ENCODE measurements around the gene TMEM221. TPM values are rescaled to one million over a fixed set of nuclear protein-coding genes. Genes with fewer than 3 reads are reported as not detected.

The TMEM221 gene
- total and polyA plus RNA-seq, 7 experiments from 2014 or later: not detected

GRCh38 chr19:17490411-17490810 is 41.9 kb upstream of the TMEM221 start:
- Mint-ChIP-seq H3K9me3 (no peaks in the 10 kb centered on the region), H3K27ac (peak overlapping the region; percentile 58 to 90 (median 85)), H3K36me3 (peaks cover 0 to 3% (median 0%) of the 10 kb centered on the region in 5 donors), H3K4me3 (peak overlapping the region in 7 of 10 donors; percentile 6 to 48 (median 25)), H3K4me1 (peaks cover 15 to 42% (median 38%) of the 10 kb centered on the region in 7 donors), H3K27me3 (no peaks in the 10 kb centered on the region)
- ChIA-PET CTCF (interaction anchor here (1.0 kb wide), 1 partner anchor 59 kb away, joined by 6 read pairs; no protein-coding TSS in a partner anchor), POLR2A (no interaction called here)
- peak in 7 of 9 donors; percentile 50 to 71 (median 60) for DNase-seq
- Histone ChIP-seq H3K4me1 (ENCODE audit: control insufficient read depth in 2 of 2, insufficient read depth in 2 of 2, low read length in 2 of 2) (peaks cover 26 to 39% of the 10 kb centered on the region in 2 donors), H3K27me3 (ENCODE audit: control insufficient read depth in 2 of 2, insufficient read depth in 2 of 2, low read length in 2 of 2) (no peaks in the 10 kb centered on the region), H3K27ac (ENCODE audit: low read depth, low read length) (peak overlapping the region; percentile 6), H3K36me3 (ENCODE audit: control insufficient read depth in 2 of 3, insufficient read depth in 3 of 3, low read length in 3 of 3) (no peaks in the 10 kb centered on the region), H3K9me3 (ENCODE audit: control insufficient read depth in 2 of 3, low read length in 3 of 3) (no peaks in the 10 kb centered on the region), H3K4me3 (ENCODE audit: low read length) (no peak overlapping the region)
- peak; percentile 65 for ATAC-seq
- intact Hi-C loops (cut with micrococcal nuclease): no loop called here

- Mint-ChIP-seq H3K4me3 (peak overlapping the region in 9 of 10 donors; percentile 6 to 81 (median 50)), H3K4me1 (peaks cover 15 to 44% (median 38%) of the 10 kb centered on the region in 7 donors), H3K27ac (peak overlapping the region; percentile 44 to 96 (median 85)), H3K36me3 (peaks cover 0 to 3% (median 0%) of the 10 kb centered on the region in 5 donors), H3K9me3 (no peaks in the 10 kb centered on the region), H3K27me3 (no peaks in the 10 kb centered on the region)
- Histone ChIP-seq H3K4me3 (ENCODE audit: low read length) (no peak overlapping the region), H3K27ac (ENCODE audit: low read depth, low read length) (peak overlapping the region; percentile 66), H3K27me3 (ENCODE audit: control insufficient read depth in 2 of 2, insufficient read depth in 2 of 2, low read length in 2 of 2) (no peaks in the 10 kb centered on the region), H3K9me3 (ENCODE audit: control insufficient read depth in 2 of 3, low read length in 3 of 3) (no peaks in the 10 kb centered on the region), H3K4me1 (ENCODE audit: control insufficient read depth in 2 of 2, insufficient read depth in 2 of 2, low read length in 2 of 2) (peaks cover 26 to 39% of the 10 kb centered on the region in 2 donors), H3K36me3 (ENCODE audit: control insufficient read depth in 2 of 3, insufficient read depth in 3 of 3, low read length in 3 of 3) (no peaks in the 10 kb centered on the region)
- intact Hi-C loops (cut with micrococcal nuclease): loop anchor here in 1 of 2 donors (1.0 to 2.0 kb wide), 2 partner anchors 19 to 21 kb away; partner anchors contain the start of genes PGLS and SLC27A1
- POLR2A ChIA-PET: interaction anchor here (0.8 kb wide), 1 partner anchor 15 kb away, joined by 4 read pairs; no protein-coding TSS in a partner anchor
- DNase-seq (peak in 1 of 9 donors; percentile 12), ATAC-seq (no peak)
- CTCF ChIA-PET: interaction anchor here (0.8 kb wide), 1 partner anchor 510 kb away, joined by 4 read pairs; no protein-coding TSS in a partner anchor
Measured at GRCh38 chr19:17489392-17490030, 41.0 kb upstream of the TMEM221 start.

GRCh38 chr19:17488593-17489391 is 40.3 kb upstream of the TMEM221 start:
- H3K27me3 ChIP-seq (ENCODE audit: control insufficient read depth in 2 of 2, insufficient read depth in 2 of 2, low read length in 2 of 2): no peaks in the 10 kb centered on the region
- peaks cover 26 to 39% of the 10 kb centered on the region in 2 donors for H3K4me1 ChIP-seq (ENCODE audit: control insufficient read depth in 2 of 2, insufficient read depth in 2 of 2, low read length in 2 of 2)
- Mint-ChIP-seq H3K36me3 (peaks cover 0 to 3% (median 0%) of the 10 kb centered on the region in 5 donors), H3K27ac (peak overlapping the region; percentile 42 to 96 (median 85)), H3K4me1 (peaks cover 18 to 51% (median 38%) of the 10 kb centered on the region in 7 donors), H3K4me3 (peak overlapping the region; percentile 11 to 81 (median 76)), H3K9me3 (no peaks in the 10 kb centered on the region), H3K27me3 (no peaks in the 10 kb centered on the region)
- DNase-seq (peak in 8 of 9 donors; percentile 26 to 71 (median 58)), ATAC-seq (peak; percentile 91)
- H3K36me3 ChIP-seq (ENCODE audit: control insufficient read depth in 2 of 3, insufficient read depth in 3 of 3, low read length in 3 of 3): no peaks in the 10 kb centered on the region
- intact Hi-C loops (cut with micrococcal nuclease): loop anchor here in 1 of 2 donors (1.0 to 2.0 kb wide), 2 partner anchors 18 to 22 kb away; partner anchors contain the start of genes PGLS and SLC27A1
- H3K27ac ChIP-seq (ENCODE audit: low read depth, low read length): peak overlapping the region; percentile 66
- no peaks in the 10 kb centered on the region for H3K9me3 ChIP-seq (ENCODE audit: control insufficient read depth in 2 of 3, low read length in 3 of 3)
- ChIA-PET CTCF (interaction anchor here (0.8 kb wide), 1 partner anchor 511 kb away, joined by 4 read pairs; no protein-coding TSS in a partner anchor), POLR2A (interaction anchor here (0.8 kb wide), 1 partner anchor 16 kb away, joined by 4 read pairs; no protein-coding TSS in a partner anchor)
- peak overlapping the region; percentile 50 for H3K4me3 ChIP-seq (ENCODE audit: low read length)

- H3K4me1 Mint-ChIP-seq: peaks cover 26 to 55% (median 38%) of the 10 kb centered on the region in 7 donors
- no peak for DNase-seq
- H3K27me3 ChIP-seq (ENCODE audit: control insufficient read depth in 2 of 2, insufficient read depth in 2 of 2, low read length in 2 of 2): no peaks in the 10 kb centered on the region
- H3K4me3 ChIP-seq (ENCODE audit: low read length): no peak overlapping the region
- H3K36me3 ChIP-seq (ENCODE audit: control insufficient read depth in 2 of 3, insufficient read depth in 3 of 3, low read length in 3 of 3): no peaks in the 10 kb centered on the region
- H3K4me3 Mint-ChIP-seq: peak overlapping the region in 1 of 10 donors; percentile 81
- CTCF ChIA-PET: no interaction called here
- intact Hi-C loops (cut with micrococcal nuclease): loop anchor here in 1 of 2 donors (2.0 kb wide), 1 partner anchor 23 kb away; the partner anchor contains the start of gene PGLS
- no peaks in the 10 kb centered on the region for H3K9me3 ChIP-seq (ENCODE audit: control insufficient read depth in 2 of 3, low read length in 3 of 3)
- POLR2A ChIA-PET: interaction anchor here (0.7 to 0.9 kb wide), 3 partner anchors 14 to 87 kb away, joined by 3 to 4 read pairs (median 3); no protein-coding TSS in a partner anchor
- peak overlapping the region in 5 of 9 donors; percentile 31 to 90 (median 82) for H3K27ac Mint-ChIP-seq
- ATAC-seq: no peak
- peaks cover 26 to 39% of the 10 kb centered on the region in 2 donors for H3K4me1 ChIP-seq (ENCODE audit: control insufficient read depth in 2 of 2, insufficient read depth in 2 of 2, low read length in 2 of 2)
- peak overlapping the region; percentile 66 for H3K27ac ChIP-seq (ENCODE audit: low read depth, low read length)
- H3K27me3 Mint-ChIP-seq: no peaks in the 10 kb centered on the region
- no peaks in the 10 kb centered on the region for H3K9me3 Mint-ChIP-seq
- H3K36me3 Mint-ChIP-seq: peaks cover 0 to 3% (median 0%) of the 10 kb centered on the region in 5 donors
Measured at GRCh38 chr19:17487284-17488121, 39.0 kb upstream of the TMEM221 start.

GRCh38 chr19:17486545-17487240 is 38.2 kb upstream of the TMEM221 start:
- H3K36me3 ChIP-seq (ENCODE audit: control insufficient read depth in 2 of 3, insufficient read depth in 3 of 3, low read length in 3 of 3): no peaks in the 10 kb centered on the region
- H3K36me3 Mint-ChIP-seq: peaks cover 0 to 3% (median 0%) of the 10 kb centered on the region in 5 donors
- H3K9me3 ChIP-seq (ENCODE audit: control insufficient read depth in 2 of 3, low read length in 3 of 3): no peaks in the 10 kb centered on the region
- no peak overlapping the region for H3K27ac Mint-ChIP-seq
- H3K27me3 ChIP-seq (ENCODE audit: control insufficient read depth in 2 of 2, insufficient read depth in 2 of 2, low read length in 2 of 2): no peaks in the 10 kb centered on the region
- DNase-seq (no peak), ATAC-seq (no peak)
- no peak overlapping the region for H3K27ac ChIP-seq (ENCODE audit: low read depth, low read length)
- POLR2A ChIA-PET: interaction anchor here (0.8 kb wide), 1 partner anchor 13 kb away, joined by 3 read pairs; no protein-coding TSS in a partner anchor
- peaks cover 26 to 55% (median 38%) of the 10 kb centered on the region in 7 donors for H3K4me1 Mint-ChIP-seq
- no peaks in the 10 kb centered on the region for H3K9me3 Mint-ChIP-seq
- no peak overlapping the region for H3K4me3 ChIP-seq (ENCODE audit: low read length)
- H3K27me3 Mint-ChIP-seq: no peaks in the 10 kb centered on the region
- CTCF ChIA-PET: no interaction called here
- no peak overlapping the region for H3K4me3 Mint-ChIP-seq
- peaks cover 26 to 39% of the 10 kb centered on the region in 2 donors for H3K4me1 ChIP-seq (ENCODE audit: control insufficient read depth in 2 of 2, insufficient read depth in 2 of 2, low read length in 2 of 2)
- intact Hi-C loops (cut with micrococcal nuclease): no loop called here

All from naive thymus-derived CD4-positive, alpha-beta T cell (primary cell).